WTC11 (cell line): Measurements from ENCODE around the gene ZNF574. TPM values are rescaled to one million over a fixed set of nuclear protein-coding genes. Genes with fewer than 3 reads are reported as not detected.

ENCODE experiments used
- ATAC-seq: fragments of 200-7000 bp; cut with Tn5 transposase; 2 replicates; pipeline ENCODE4 v1.10.0; 2021; ENCODE audit warnings: mild to moderate bottlenecking, moderate library complexity
- CTCF ChIA-PET: fragments of 300-600 bp; sonication (Branson Sonifier 250); formaldehyde crosslinking; loops from one replicate; lab custom pipeline; 2021; ENCODE audit warnings: antibody characterized with exemption; lab: Charles Lee
- POLR2A ChIA-PET: fragments of 350-600 bp; sonication (Branson Sonifier 250); formaldehyde crosslinking; loops from one replicate; lab custom pipeline; 2021; ENCODE audit warnings: antibody characterized with exemption; lab: Charles Lee
- DNase-seq: peaks from one replicate; pipeline ENCODE4 v3.0.0; 2021; ENCODE audit warnings: low spot score
- H3K27ac Mint-ChIP-seq: 2 replicates; pipeline ENCODE4 v1.8.0; 2021; ENCODE audit warnings: mixed read lengths
- H3K27me3 Mint-ChIP-seq: 2 replicates; pipeline ENCODE4 v1.8.0; 2021; ENCODE audit warnings: low read depth, mild to moderate bottlenecking, moderate library complexity, mixed read lengths
- H3K36me3 Mint-ChIP-seq: 2 replicates; pipeline ENCODE4 v1.8.0; 2021; ENCODE audit warnings: mixed read lengths
- H3K4me1 Mint-ChIP-seq: 2 replicates; pipeline ENCODE4 v1.8.0; 2022; ENCODE audit warnings: mixed read lengths
- H3K4me3 Mint-ChIP-seq: 2 replicates; pipeline ENCODE4 v1.8.0; 2021; ENCODE audit warnings: mild to moderate bottlenecking, moderate library complexity, mixed read lengths
- H3K9me3 Mint-ChIP-seq: 2 replicates; pipeline ENCODE4 v1.8.0; 2021; ENCODE audit warnings: mixed read lengths
- ESRRA ChIP-seq: sonication (generic); formaldehyde crosslinking; IDR thresholded peaks from 2 replicates; pipeline ENCODE4 v1.8.1; 2022; ENCODE audit warnings: mild to moderate bottlenecking, missing genetic modification reagents, borderline replicate concordance
- FOXP1 ChIP-seq: sonication (generic); formaldehyde crosslinking; IDR thresholded peaks from 2 replicates; pipeline ENCODE4 v1.8.0; 2022; ENCODE audit warnings: missing genetic modification reagents, mild to moderate bottlenecking, moderate library complexity, borderline replicate concordance
- GABPB1 ChIP-seq: sonication (generic); formaldehyde crosslinking; IDR thresholded peaks from 2 replicates; pipeline ENCODE4 v1.8.1; 2023; ENCODE audit warnings: mild to moderate bottlenecking, missing genetic modification reagents
- GRHL2 ChIP-seq: fragments of 250-450 bp; sonication (Bioruptor Pico); IDR thresholded peaks from 2 replicates; pipeline ENCODE4 v1.8.0; 2022; ENCODE audit warnings: mild to moderate bottlenecking, moderate library complexity; ENCODE audit not compliant: insufficient replicate concordance, severe bottlenecking
- GTF2I ChIP-seq: fragments of 250-450 bp; sonication (Bioruptor Pico); conservative IDR thresholded peaks from 2 replicates; pipeline ENCODE4 v1.4.0; 2021; ENCODE audit warnings: mild to moderate bottlenecking
- KAT7 ChIP-seq: sonication (generic); formaldehyde crosslinking; IDR thresholded peaks from 2 replicates; pipeline ENCODE4 v1.8.1; 2023; ENCODE audit warnings: missing genetic modification reagents, mild to moderate bottlenecking, borderline replicate concordance
- NFE2L1 ChIP-seq: sonication (generic); formaldehyde crosslinking; IDR thresholded peaks from 2 replicates; pipeline ENCODE4 v1.8.1; 2023; ENCODE audit warnings: missing genetic modification reagents
- NR3C1 ChIP-seq: sonication (generic); formaldehyde crosslinking; conservative IDR thresholded peaks from 2 replicates; pipeline ENCODE4 v1.8.1; 2023; ENCODE audit warnings: low read depth, mild to moderate bottlenecking, missing genetic modification reagents
- PRRX2 ChIP-seq: fragments of 250-450 bp; sonication (Bioruptor Pico); IDR thresholded peaks from 2 replicates; pipeline ENCODE4 v1.8.0; 2021; ENCODE audit warnings: mild to moderate bottlenecking
- TCF7 ChIP-seq: sonication (generic); formaldehyde crosslinking; IDR thresholded peaks from 2 replicates; pipeline ENCODE4 v1.8.0; 2022; ENCODE audit warnings: mild to moderate bottlenecking, low read depth, missing genetic modification reagents, moderate library complexity
- TEAD4 ChIP-seq: sonication (generic); formaldehyde crosslinking; IDR thresholded peaks from 2 replicates; pipeline ENCODE4 v1.8.0; 2022; ENCODE audit warnings: mild to moderate bottlenecking, missing genetic modification reagents
- ZNF317 ChIP-seq: sonication (generic); formaldehyde crosslinking; IDR thresholded peaks from 2 replicates; pipeline ENCODE4 v1.8.1; 2023; ENCODE audit warnings: low read depth, mild to moderate bottlenecking, moderate library complexity, missing genetic modification reagents, borderline replicate concordance
- ZNF671 ChIP-seq: fragments of 250-450 bp; sonication (Bioruptor Pico); IDR thresholded peaks from 2 replicates; pipeline ENCODE4 v1.8.0; 2021; ENCODE audit warnings: mild to moderate bottlenecking
- total RNA-seq: library from RNA; stranded (reverse); gene quantifications from 3 replicates; pipeline ENCODE4 v1.2.3, GENCODE V29; 2021
- TF ChIP-seq, protein P1 (sequence below): sonication (generic); formaldehyde crosslinking; IDR thresholded peaks from 2 replicates; pipeline ENCODE4 v1.8.0; 2023; ENCODE audit warnings: missing genetic modification reagents, mild to moderate bottlenecking, borderline replicate concordance
- TF ChIP-seq, protein P2 (sequence below): sonication (generic); formaldehyde crosslinking; IDR thresholded peaks from 2 replicates; pipeline ENCODE4 v1.8.1; 2023; ENCODE audit warnings: mild to moderate bottlenecking, missing genetic modification reagents
- TF ChIP-seq, protein P3 (sequence below): sonication (generic); formaldehyde crosslinking; IDR thresholded peaks from 2 replicates; pipeline ENCODE4 v1.8.1; 2023; ENCODE audit warnings: mild to moderate bottlenecking, moderate library complexity, missing genetic modification reagents
- TF ChIP-seq, protein P4 (sequence below): fragments of 250-450 bp; sonication (Bioruptor Pico); conservative IDR thresholded peaks from 2 replicates; pipeline ENCODE4 v1.9.0; 2021; ENCODE audit warnings: mild to moderate bottlenecking
- TF ChIP-seq, protein P5 (sequence below): sonication (generic); formaldehyde crosslinking; IDR thresholded peaks from 2 replicates; pipeline ENCODE4 v1.8.0; 2023; ENCODE audit warnings: missing genetic modification reagents
- TF ChIP-seq, protein P6 (sequence below): sonication (generic); formaldehyde crosslinking; IDR thresholded peaks from 2 replicates; pipeline ENCODE4 v1.8.0; 2023; ENCODE audit warnings: mild to moderate bottlenecking, missing genetic modification reagents

The ZNF574 gene
- total RNA-seq, 1 experiment from 2014 or later, result 30.6 TPM

DNA sequence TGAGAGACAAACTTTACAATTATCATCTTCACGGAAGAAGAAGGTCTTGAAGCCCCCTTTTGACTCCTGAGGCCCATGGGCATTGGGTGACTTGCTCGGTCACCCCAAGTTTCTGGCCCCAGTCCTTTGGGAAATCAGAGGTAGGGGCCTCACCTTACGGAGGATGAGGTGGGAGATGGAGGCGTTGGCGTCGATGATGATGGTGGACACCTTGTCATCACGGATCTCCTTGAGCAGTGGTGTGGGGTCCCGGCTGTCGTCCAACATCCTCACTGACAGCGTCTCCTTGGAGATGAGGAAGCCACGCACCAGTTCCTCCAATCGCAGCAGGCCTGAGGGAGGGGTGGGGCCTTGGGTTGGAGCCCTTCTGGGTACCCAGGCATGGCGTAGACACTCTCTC, 16.8 kb upstream of the ZNF574 start (continued):
- TF ChIP-seq GRHL2 (CRISPR knock-in tag) (no peak), TCF7 (CRISPR knock-in tag) (no peak)
- TF ChIP-seq, protein P1, sequence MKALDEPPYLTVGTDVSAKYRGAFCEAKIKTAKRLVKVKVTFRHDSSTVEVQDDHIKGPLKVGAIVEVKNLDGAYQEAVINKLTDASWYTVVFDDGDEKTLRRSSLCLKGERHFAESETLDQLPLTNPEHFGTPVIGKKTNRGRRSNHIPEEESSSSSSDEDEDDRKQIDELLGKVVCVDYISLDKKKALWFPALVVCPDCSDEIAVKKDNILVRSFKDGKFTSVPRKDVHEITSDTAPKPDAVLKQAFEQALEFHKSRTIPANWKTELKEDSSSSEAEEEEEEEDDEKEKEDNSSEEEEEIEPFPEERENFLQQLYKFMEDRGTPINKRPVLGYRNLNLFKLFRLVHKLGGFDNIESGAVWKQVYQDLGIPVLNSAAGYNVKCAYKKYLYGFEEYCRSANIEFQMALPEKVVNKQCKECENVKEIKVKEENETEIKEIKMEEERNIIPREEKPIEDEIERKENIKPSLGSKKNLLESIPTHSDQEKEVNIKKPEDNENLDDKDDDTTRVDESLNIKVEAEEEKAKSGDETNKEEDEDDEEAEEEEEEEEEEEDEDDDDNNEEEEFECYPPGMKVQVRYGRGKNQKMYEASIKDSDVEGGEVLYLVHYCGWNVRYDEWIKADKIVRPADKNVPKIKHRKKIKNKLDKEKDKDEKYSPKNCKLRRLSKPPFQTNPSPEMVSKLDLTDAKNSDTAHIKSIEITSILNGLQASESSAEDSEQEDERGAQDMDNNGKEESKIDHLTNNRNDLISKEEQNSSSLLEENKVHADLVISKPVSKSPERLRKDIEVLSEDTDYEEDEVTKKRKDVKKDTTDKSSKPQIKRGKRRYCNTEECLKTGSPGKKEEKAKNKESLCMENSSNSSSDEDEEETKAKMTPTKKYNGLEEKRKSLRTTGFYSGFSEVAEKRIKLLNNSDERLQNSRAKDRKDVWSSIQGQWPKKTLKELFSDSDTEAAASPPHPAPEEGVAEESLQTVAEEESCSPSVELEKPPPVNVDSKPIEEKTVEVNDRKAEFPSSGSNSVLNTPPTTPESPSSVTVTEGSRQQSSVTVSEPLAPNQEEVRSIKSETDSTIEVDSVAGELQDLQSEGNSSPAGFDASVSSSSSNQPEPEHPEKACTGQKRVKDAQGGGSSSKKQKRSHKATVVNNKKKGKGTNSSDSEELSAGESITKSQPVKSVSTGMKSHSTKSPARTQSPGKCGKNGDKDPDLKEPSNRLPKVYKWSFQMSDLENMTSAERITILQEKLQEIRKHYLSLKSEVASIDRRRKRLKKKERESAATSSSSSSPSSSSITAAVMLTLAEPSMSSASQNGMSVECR (CRISPR knock-in tag), result no peak

DNA sequence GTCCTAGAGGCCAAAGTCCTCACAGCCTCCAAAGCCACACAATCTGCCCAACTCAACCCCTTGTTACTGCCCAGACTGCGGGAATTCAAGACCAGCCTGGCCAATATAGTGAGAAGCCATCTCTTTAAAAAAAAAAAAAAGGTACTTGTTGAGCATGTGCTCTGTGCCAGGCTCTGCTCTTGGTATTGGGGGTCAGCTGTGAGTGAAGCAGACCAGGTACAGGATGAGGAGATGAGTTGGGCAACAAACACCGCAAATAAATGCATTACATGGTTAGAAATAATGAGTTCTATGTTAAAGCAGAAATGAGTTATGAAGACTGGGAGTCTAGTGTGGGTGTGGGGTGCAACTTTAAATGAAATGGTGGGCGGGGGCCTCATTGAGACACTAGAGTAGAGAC, 15.8 kb upstream of the ZNF574 start:
- Mint-ChIP-seq H3K4me1 (no peaks in the 10 kb centered on the region), H3K27me3 (no peaks in the 10 kb centered on the region), H3K9me3 (no peaks in the 10 kb centered on the region), H3K36me3 (peaks cover 68% of the 10 kb centered on the region), H3K4me3 (no peak overlapping the region), H3K27ac (no peak overlapping the region)
- DNase-seq (no peak), ATAC-seq (no peak)
- TF ChIP-seq TEAD4 (CRISPR knock-in tag) (no peak), ESRRA (no peak), NFE2L1 (CRISPR knock-in tag) (no peak), GABPB1 (CRISPR knock-in tag) (no peak), ZNF671 (CRISPR knock-in tag) (no peak), ZNF317 (CRISPR knock-in tag) (no peak), FOXP1 (no peak), GRHL2 (CRISPR knock-in tag) (no peak), NR3C1 (CRISPR knock-in tag) (no peak), KAT7 (CRISPR knock-in tag) (no peak), GTF2I (CRISPR knock-in tag) (no peak), PRRX2 (CRISPR knock-in tag) (no peak)
- TF ChIP-seq, protein P2, sequence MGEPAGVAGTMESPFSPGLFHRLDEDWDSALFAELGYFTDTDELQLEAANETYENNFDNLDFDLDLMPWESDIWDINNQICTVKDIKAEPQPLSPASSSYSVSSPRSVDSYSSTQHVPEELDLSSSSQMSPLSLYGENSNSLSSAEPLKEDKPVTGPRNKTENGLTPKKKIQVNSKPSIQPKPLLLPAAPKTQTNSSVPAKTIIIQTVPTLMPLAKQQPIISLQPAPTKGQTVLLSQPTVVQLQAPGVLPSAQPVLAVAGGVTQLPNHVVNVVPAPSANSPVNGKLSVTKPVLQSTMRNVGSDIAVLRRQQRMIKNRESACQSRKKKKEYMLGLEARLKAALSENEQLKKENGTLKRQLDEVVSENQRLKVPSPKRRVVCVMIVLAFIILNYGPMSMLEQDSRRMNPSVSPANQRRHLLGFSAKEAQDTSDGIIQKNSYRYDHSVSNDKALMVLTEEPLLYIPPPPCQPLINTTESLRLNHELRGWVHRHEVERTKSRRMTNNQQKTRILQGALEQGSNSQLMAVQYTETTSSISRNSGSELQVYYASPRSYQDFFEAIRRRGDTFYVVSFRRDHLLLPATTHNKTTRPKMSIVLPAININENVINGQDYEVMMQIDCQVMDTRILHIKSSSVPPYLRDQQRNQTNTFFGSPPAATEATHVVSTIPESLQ, result no peak
- TF ChIP-seq, protein P3, sequence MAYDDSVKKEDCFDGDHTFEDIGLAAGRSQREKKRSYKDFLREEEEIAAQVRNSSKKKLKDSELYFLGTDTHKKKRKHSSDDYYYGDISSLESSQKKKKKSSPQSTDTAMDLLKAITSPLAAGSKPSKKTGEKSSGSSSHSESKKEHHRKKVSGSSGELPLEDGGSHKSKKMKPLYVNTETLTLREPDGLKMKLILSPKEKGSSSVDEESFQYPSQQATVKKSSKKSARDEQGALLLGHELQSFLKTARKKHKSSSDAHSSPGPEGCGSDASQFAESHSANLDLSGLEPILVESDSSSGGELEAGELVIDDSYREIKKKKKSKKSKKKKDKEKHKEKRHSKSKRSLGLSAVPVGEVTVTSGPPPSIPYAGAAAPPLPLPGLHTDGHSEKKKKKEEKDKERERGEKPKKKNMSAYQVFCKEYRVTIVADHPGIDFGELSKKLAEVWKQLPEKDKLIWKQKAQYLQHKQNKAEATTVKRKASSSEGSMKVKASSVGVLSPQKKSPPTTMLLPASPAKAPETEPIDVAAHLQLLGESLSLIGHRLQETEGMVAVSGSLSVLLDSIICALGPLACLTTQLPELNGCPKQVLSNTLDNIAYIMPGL (CRISPR knock-in tag), result no peak
- TF ChIP-seq, protein P4, sequence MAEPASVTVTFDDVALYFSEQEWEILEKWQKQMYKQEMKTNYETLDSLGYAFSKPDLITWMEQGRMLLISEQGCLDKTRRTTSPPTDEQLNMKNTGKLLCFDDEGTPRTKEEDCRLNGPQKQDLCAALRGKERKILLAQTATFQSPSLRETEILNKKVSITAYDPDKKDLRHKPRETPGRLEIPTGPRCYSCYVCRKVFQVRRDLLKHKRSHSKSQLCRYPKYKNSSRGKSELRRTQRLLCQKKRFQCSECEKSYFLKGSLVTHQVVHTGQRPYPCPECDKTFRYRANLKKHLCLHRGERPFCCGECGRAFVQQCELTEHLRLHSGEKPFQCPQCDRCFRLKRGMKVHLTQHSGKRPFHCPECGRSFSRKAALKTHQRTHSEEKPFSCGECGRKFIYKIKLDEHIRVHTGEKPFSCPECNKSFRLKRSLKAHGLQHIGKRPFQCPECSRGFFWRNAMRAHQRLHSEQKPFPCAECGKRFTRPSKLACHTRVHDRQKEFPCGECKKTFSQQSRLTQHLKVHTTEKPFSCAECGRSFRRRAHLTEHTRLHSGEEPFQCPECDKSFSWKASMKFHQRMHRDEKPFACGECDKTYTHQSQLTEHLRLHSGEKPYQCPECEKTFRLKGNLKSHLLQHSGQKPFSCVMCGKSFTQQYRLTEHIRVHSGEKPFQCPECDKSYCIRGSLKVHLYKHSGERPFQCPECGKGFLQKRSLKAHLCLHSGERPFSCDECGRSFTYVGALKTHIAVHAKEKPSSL, result no peak
- TF ChIP-seq, protein P5, sequence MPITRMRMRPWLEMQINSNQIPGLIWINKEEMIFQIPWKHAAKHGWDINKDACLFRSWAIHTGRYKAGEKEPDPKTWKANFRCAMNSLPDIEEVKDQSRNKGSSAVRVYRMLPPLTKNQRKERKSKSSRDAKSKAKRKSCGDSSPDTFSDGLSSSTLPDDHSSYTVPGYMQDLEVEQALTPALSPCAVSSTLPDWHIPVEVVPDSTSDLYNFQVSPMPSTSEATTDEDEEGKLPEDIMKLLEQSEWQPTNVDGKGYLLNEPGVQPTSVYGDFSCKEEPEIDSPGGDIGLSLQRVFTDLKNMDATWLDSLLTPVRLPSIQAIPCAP (CRISPR knock-in tag), result no peak
- TF ChIP-seq, protein P6, sequence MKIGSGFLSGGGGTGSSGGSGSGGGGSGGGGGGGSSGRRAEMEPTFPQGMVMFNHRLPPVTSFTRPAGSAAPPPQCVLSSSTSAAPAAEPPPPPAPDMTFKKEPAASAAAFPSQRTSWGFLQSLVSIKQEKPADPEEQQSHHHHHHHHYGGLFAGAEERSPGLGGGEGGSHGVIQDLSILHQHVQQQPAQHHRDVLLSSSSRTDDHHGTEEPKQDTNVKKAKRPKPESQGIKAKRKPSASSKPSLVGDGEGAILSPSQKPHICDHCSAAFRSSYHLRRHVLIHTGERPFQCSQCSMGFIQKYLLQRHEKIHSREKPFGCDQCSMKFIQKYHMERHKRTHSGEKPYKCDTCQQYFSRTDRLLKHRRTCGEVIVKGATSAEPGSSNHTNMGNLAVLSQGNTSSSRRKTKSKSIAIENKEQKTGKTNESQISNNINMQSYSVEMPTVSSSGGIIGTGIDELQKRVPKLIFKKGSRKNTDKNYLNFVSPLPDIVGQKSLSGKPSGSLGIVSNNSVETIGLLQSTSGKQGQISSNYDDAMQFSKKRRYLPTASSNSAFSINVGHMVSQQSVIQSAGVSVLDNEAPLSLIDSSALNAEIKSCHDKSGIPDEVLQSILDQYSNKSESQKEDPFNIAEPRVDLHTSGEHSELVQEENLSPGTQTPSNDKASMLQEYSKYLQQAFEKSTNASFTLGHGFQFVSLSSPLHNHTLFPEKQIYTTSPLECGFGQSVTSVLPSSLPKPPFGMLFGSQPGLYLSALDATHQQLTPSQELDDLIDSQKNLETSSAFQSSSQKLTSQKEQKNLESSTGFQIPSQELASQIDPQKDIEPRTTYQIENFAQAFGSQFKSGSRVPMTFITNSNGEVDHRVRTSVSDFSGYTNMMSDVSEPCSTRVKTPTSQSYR (CRISPR knock-in tag), result no peak
- POLR2A ChIA-PET, result no interaction called here
- CTCF ChIA-PET, result interaction anchor here (1.3 kb wide), 1 partner anchor 25 kb away, joined by 3 read pairs; no protein-coding TSS in a partner anchor
